Natural killer cell (primary cell): ENCODE data around the gene CHCHD10. TPM values are rescaled to one million over a fixed set of nuclear protein-coding genes. Genes with fewer than 3 reads are reported as not detected.

Source experiments
- ATAC-seq, 3 donors: fragments of 150-1000 bp in 2 of 3; fragments of 200-7000 bp in 1 of 3; cut with Tn5 transposase; 1 replicate in 1 of 3; 2 replicates in 2 of 3; pipeline ENCODE4 v1.10.0; 2021; ENCODE audit warnings: mild to moderate bottlenecking in 2 of 3, moderate library complexity in 2 of 3
- DNase-seq, 2 donors: peaks; one replicate each; pipeline versions ENCODE4 v3.0.0 to v3.0.0-alpha.2; 2013 to 2021; ENCODE audit warnings: mixed read lengths in 1 of 2
- H3K27ac ChIP-seq: one replicate; pipeline ENCODE4 v1.5.1; 2013; ENCODE audit warnings: mild to moderate bottlenecking, low read length
- H3K27me3 ChIP-seq: one replicate; pipeline ENCODE4 v1.6.1; 2013; ENCODE audit warnings: low read length; ENCODE audit not compliant: control insufficient read depth, insufficient read depth
- H3K36me3 ChIP-seq: one replicate; pipeline ENCODE4 v1.6.1; 2013; ENCODE audit warnings: low read length; ENCODE audit not compliant: control insufficient read depth, insufficient read depth
- H3K4me1 ChIP-seq: one replicate; pipeline ENCODE4 v1.6.1; 2013; ENCODE audit warnings: low read length; ENCODE audit not compliant: control insufficient read depth, insufficient read depth
- H3K4me3 ChIP-seq: one replicate; pipeline ENCODE4 v1.5.1; 2013; ENCODE audit warnings: low read length
- H3K9me3 ChIP-seq: one replicate; pipeline ENCODE4 v1.6.1; 2013; ENCODE audit warnings: low read length; ENCODE audit not compliant: control insufficient read depth, insufficient read depth
- H3K27ac Mint-ChIP-seq, 2 donors: one replicate each; pipeline ENCODE4 v1.8.0; 2022; ENCODE audit warnings: mild to moderate bottlenecking in 2 of 2, mixed read lengths in 2 of 2, moderate library complexity in 1 of 2
- H3K27me3 Mint-ChIP-seq, 2 donors: one replicate each; pipeline ENCODE4 v1.8.0; 2022; ENCODE audit warnings: low read depth in 2 of 2, mixed read lengths in 2 of 2
- H3K36me3 Mint-ChIP-seq: one replicate; pipeline ENCODE4 v1.8.0; 2022; ENCODE audit warnings: mixed read lengths
- H3K4me1 Mint-ChIP-seq, 2 donors: one replicate each; pipeline ENCODE4 v1.8.0; 2022; ENCODE audit warnings: mixed read lengths in 2 of 2
- H3K4me3 Mint-ChIP-seq: one replicate; pipeline ENCODE4 v1.8.0; 2022; ENCODE audit warnings: mild to moderate bottlenecking, moderate library complexity, mixed read lengths
- H3K9me3 Mint-ChIP-seq, 2 donors: one replicate each; pipeline ENCODE4 v1.8.0; 2022; ENCODE audit warnings: mixed read lengths in 2 of 2
- WGBS: methylation state at CpG from one replicate; pipeline ENCODE4 v1.1.7; 2013; ENCODE audit warnings: missing lambda C conversion rate; ENCODE audit not compliant: insufficient coverage; 5-methylcytosine and 5-hydroxymethylcytosine counted together
- intact Hi-C: fragments of 100-400 bp; cut with micrococcal nuclease; formaldehyde crosslinking; loops from one replicate; pipeline ENCODE4 v1.14.2; 2022
- total RNA-seq, 4 donors: library from RNA; stranded (reverse); fragments of 120-200 nt in 1 of 4; gene quantifications; one replicate each; pipeline versions ENCODE4 v1.2.3 to v1.2.4, GENCODE V29; 2013 to 2022
- TF ChIP-seq, protein P1 (sequence below): fragments of 200-600 bp; IDR thresholded peaks from one replicate; pipeline ENCODE4 v1.8.0; 2022; ENCODE audit warnings: antibody characterized with exemption

Gene CHCHD10
- total RNA-seq, 3 donors from 2014 or later (not counting 1 experiment from before 2014, with no cell fraction given) = 9.3 to 22.5 (median 13.8) TPM

DNA sequence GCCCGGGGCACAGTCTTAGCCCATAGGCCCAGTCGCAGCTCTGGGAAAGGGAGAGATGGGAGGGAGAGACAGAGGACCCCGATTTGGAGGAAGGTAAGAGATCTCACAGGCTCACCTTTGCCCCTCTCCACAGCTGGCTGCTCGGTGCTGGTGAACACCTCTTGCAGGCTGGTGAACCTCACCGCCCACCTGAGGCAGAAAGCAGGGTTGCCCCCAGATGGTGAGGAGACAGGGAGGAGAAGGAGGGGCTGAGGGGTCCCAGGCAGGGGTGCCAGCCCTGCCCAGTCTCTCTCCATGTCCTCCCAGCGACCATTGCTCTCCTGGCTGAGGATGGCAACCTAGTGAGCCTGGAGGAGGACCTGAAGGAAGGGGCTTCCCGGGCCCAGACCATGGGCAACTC, 3.8 kb downstream of the CHCHD10 start:
- Histone ChIP-seq H3K27me3 (no peaks in the 10 kb centered on the region), H3K27ac (no peak overlapping the region), H3K9me3 (no peaks in the 10 kb centered on the region), H3K4me3 (no peak overlapping the region), H3K36me3 (no peaks in the 10 kb centered on the region), H3K4me1 (peaks cover 58% of the 10 kb centered on the region)
- Mint-ChIP-seq H3K9me3 (no peaks in the 10 kb centered on the region), H3K27me3 (no peaks in the 10 kb centered on the region), H3K27ac (peak overlapping the region in 1 of 2 donors; percentile 71), H3K36me3 (no peaks in the 10 kb centered on the region), H3K4me1 (peaks cover 16 to 40% of the 10 kb centered on the region in 2 donors), H3K4me3 (peak overlapping the region; percentile 71)
- TF ChIP-seq, protein P1, sequence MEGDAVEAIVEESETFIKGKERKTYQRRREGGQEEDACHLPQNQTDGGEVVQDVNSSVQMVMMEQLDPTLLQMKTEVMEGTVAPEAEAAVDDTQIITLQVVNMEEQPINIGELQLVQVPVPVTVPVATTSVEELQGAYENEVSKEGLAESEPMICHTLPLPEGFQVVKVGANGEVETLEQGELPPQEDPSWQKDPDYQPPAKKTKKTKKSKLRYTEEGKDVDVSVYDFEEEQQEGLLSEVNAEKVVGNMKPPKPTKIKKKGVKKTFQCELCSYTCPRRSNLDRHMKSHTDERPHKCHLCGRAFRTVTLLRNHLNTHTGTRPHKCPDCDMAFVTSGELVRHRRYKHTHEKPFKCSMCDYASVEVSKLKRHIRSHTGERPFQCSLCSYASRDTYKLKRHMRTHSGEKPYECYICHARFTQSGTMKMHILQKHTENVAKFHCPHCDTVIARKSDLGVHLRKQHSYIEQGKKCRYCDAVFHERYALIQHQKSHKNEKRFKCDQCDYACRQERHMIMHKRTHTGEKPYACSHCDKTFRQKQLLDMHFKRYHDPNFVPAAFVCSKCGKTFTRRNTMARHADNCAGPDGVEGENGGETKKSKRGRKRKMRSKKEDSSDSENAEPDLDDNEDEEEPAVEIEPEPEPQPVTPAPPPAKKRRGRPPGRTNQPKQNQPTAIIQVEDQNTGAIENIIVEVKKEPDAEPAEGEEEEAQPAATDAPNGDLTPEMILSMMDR = no peak
- no peak for DNase-seq
- intact Hi-C loops = no loop called here
- no peak for ATAC-seq
- 69% methylated on average over 7 of the region's 7 CpGs for WGBS

DNA sequence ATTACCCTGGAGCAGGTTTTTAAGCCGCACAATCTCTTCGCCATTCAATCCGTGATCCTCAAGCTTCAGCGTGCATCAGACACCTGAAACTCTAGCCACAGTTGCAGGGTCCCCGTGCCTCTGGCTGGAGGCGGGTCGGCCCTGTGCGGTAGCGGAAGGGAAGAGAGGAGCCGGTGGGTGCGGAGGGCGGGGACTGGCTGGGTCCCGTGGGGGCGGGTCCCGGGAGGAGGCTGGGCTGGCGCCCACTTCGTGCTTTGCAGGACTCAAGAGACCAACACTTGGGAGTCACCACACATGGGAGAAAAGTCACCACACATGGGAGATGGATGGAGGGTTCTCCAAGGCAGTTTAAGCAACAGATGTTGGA, 4.2 kb downstream of the CHCHD10 start:
- ATAC-seq (peak; percentile 41 to 48 (median 45)), DNase-seq (peak; percentile 40 to 58)
- 30% methylated on average over 17 of the region's 17 CpGs for WGBS
- Histone ChIP-seq H3K4me3 (peak overlapping the region; percentile 18), H3K36me3 (no peaks in the 10 kb centered on the region), H3K27me3 (no peaks in the 10 kb centered on the region), H3K4me1 (peaks cover 56% of the 10 kb centered on the region), H3K27ac (no peak overlapping the region), H3K9me3 (no peaks in the 10 kb centered on the region)
- Mint-ChIP-seq H3K4me3 (peak overlapping the region; percentile 71), H3K27me3 (no peaks in the 10 kb centered on the region), H3K27ac (peak overlapping the region in 1 of 2 donors; percentile 71), H3K36me3 (no peaks in the 10 kb centered on the region), H3K4me1 (peaks cover 16 to 40% of the 10 kb centered on the region in 2 donors), H3K9me3 (no peaks in the 10 kb centered on the region)
- TF ChIP-seq, protein P1 = no peak
- intact Hi-C loops = no loop called here

DNA sequence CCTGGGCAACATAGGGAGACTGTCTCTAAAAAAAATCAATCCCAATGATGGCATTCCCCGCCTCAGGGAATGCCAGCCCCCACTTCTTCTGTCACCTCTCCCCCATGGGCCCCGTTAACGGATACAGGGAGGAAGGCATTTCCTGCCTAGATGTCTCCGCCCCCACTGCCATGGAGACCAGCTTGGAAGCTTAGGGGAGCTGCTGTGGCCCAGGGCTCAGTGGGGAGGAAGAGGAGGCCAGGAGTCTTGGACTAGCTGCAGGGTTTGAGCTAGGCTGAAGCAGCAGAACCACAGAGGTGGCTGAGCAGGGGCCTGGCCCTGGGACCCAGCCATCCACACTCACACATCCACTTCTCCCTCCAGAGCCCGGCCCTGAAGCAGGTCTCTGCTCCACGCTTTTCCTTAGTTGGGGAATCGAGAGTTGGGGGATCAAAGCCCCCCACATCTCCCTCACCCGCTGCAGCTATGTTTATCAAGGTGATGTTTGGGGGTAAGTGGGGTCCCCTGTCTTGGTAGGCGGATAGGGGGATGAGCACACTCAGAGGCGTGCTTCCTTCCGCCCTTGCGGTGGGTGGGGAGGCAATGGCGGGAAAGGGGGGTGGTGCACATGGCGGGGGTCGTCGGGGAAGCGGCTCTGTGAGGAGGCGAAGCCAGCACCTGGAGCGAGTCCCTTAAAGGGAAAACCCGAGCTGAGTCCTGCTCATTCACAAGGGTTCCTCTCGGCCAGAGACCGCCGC, 4.8 kb downstream of the CHCHD10 start, which contains the start of gene C22orf15:
Gene C22orf15, plus strand, starts transcription at position 149 of the 737 bp plus-strand sequence. Its CDS starts 317 bp downstream, at position 466.
- DNase-seq = peak in 1 of 2 donors; percentile 43

More for the DNA sequence above, 4.8 kb downstream of the CHCHD10 start, which contains the start of gene C22orf15:
- intact Hi-C loops = no loop called here
- peak in 2 of 3 donors; percentile 5 to 16 for ATAC-seq
- no peak within 1 kb of the TSS for H3K27ac ChIP-seq
- WGBS = 25% methylated on average over 20 of the region's 23 CpGs
- no peaks in the 10 kb centered on the region for H3K9me3 Mint-ChIP-seq
- H3K4me1 Mint-ChIP-seq = peaks cover 16 to 36% of the 10 kb centered on the region in 2 donors
- no peaks in the 10 kb centered on the region for H3K9me3 ChIP-seq
- no peaks in the 10 kb centered on the region for H3K27me3 ChIP-seq
- no peaks in the 10 kb centered on the region for H3K36me3 ChIP-seq
- TF ChIP-seq, protein P1 = no peak
- no peaks in the 10 kb centered on the region for H3K36me3 Mint-ChIP-seq
- H3K4me3 Mint-ChIP-seq = peak within 1 kb of the TSS; percentile 71
- H3K4me3 ChIP-seq = peak within 1 kb of the TSS; percentile 18
- H3K4me1 ChIP-seq = peaks cover 51% of the 10 kb centered on the region
- H3K27me3 Mint-ChIP-seq = no peaks in the 10 kb centered on the region
- peak within 1 kb of the TSS in 1 of 2 donors; percentile 71 for H3K27ac Mint-ChIP-seq
